ENCODE measurements around the gene CD82. TPM values are rescaled to one million over a fixed set of nuclear protein-coding genes. Genes with fewer than 3 reads are reported as not detected.

Gene CD82
- total RNA-seq, 1 donor from 2014 or later, result 79.9 TPM

GRCh38 chr11:44574610-44575287 lies 9.3 kb downstream of the CD82 start:
- no peak for DNase-seq (ENCODE audit: extremely low read depth, low read depth, low spot score)

DNA sequence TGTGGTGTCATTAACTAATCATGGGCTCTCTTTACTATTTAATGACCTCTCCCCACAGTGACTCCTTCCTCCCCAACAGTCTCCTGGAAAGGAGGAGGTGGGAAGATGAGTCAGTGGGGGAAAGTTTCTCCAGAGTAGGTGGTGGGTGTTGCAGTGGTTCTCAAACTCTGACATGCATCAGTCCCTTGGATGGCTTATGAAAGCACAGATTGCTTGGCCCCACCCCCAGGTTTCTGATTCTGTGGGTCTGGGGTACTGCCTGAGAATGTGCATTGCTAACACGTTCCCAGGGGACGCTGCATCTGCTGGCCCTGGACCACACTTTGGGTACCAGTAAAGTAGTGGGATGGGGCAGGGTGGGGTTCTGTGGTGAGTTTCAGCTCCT lies 9.8 kb downstream of the CD82 start:
- no peak for DNase-seq (ENCODE audit: extremely low read depth, low read depth, low spot score)

GRCh38 chr11:44575962-44576361 lies 10.5 kb downstream of the CD82 start:
- no peak for DNase-seq (ENCODE audit: extremely low read depth, low read depth, low spot score)

DNA sequence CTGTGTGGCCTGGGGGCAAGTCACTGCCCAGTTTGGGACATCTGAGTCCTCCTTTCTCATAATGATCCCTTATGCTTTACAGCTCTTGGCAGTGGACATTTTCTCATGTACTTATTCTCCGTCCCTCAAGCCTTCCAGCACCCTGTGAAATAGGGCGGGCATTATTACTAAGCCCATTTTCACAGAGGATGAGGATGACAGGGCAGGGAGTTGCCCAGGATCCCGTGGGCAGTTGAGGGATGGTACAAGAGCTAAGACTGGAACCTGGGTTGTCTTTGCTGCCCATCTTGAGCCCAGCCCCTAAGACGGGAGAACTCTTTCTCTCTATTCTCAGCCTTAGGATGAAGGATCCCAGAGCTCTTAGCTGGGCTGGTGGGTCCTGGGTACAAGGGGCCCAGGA lies 11.2 kb downstream of the CD82 start:
- DNase-seq (ENCODE audit: extremely low read depth, low read depth, low spot score), result no peak

GRCh38 chr11:44577231-44577830 lies 11.9 kb downstream of the CD82 start:
- no peak for DNase-seq (ENCODE audit: extremely low read depth, low read depth, low spot score)

- DNase-seq (ENCODE audit: extremely low read depth, low read depth, low spot score), result no peak
Measured at GRCh38 chr11:44578279-44578678, 12.8 kb downstream of the CD82 start.

GRCh38 chr11:44579302-44579761 lies 13.9 kb downstream of the CD82 start:
- no peak for DNase-seq (ENCODE audit: extremely low read depth, low read depth, low spot score)

DNA sequence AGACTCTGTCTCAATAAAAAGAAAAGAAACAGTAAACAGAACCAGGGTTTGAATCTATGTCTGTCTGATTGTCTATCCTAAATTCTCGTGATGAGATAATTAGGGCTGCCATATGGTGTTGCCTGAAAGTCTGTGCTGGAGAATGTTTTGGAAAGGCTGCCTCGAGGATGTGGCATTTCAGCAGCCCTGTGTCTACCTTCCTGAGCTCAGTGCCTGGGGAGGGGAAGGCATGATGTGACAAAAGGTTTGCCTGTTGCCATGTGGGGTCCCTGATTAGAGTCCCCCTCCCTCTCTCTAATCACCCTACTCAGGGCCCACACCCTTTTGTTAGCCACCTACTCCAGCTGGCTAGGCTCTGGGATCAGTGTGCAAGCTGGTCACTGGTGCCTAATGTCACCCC lies 15.2 kb downstream of the CD82 start:
- no peak for DNase-seq (ENCODE audit: extremely low read depth, low read depth, low spot score)

GRCh38 chr11:44581246-44581645 lies 15.8 kb downstream of the CD82 start:
- no peak for DNase-seq (ENCODE audit: extremely low read depth, low read depth, low spot score)

DNA sequence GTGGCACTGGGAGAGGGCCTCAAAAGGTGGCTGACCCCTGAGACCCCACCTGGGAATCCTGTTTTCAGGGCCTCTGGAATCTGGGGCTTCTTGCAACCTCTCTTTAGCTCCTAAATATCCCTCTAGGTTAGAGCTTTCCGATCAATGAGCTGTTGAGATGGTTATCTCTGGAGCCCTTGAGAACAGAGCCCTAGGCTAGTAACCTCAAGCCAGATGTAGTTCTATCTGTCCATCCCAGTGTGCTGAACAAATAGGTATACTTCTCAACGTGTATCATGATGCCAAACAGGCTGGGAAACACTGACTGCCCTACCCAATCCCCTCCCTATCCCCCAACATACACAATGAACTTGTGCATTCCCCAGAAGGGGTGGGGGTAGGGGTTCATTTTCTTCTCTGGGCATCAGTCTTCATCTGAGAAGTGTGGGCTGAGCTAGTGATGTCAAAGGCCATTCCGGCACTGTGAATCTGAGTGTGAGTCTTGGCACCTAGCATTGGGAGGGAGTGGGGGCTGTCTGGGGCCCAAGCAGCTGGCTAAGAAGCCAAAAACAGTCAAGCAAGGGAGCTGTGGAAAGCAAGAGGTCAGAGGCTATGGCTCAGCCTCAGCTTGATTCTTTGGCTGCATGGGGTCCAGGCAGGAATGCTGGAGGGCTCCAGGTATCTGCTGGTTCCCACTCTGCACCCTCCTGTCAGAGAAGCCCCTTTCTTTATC lies 17.3 kb downstream of the CD82 start:
- DNase-seq (ENCODE audit: extremely low read depth, low read depth, low spot score), result no peak

- DNase-seq (ENCODE audit: extremely low read depth, low read depth, low spot score), result no peak
Measured at GRCh38 chr11:44583353-44583669, 17.8 kb downstream of the CD82 start.

GRCh38 chr11:44585421-44585820 lies 20.0 kb downstream of the CD82 start:
- DNase-seq (ENCODE audit: extremely low read depth, low read depth, low spot score), result no peak

DNA sequence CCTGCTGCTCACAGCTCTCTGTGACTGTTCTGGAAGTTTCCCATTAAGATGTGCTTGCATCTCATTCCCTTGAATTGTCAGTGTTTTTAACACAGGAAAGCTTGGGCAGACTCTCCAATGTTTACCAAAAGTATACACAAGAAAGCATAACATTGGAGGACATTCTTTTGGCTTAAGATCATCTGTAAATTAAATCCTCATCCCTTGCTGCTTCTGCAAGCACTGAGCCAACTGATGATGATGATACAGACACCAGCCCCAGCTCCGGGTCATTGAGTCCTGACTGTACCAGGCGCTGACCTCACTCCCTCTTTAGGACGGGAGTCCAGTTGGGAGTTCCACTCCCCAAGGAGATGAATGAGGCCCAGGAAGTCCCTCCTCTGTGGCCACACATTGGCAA lies 23.8 kb downstream of the CD82 start:
- no peak for DNase-seq (ENCODE audit: extremely low read depth, low read depth, low spot score)

GRCh38 chr11:44590769-44591168 lies 25.3 kb downstream of the CD82 start:
- no peak for DNase-seq (ENCODE audit: extremely low read depth, low read depth, low spot score)

DNA sequence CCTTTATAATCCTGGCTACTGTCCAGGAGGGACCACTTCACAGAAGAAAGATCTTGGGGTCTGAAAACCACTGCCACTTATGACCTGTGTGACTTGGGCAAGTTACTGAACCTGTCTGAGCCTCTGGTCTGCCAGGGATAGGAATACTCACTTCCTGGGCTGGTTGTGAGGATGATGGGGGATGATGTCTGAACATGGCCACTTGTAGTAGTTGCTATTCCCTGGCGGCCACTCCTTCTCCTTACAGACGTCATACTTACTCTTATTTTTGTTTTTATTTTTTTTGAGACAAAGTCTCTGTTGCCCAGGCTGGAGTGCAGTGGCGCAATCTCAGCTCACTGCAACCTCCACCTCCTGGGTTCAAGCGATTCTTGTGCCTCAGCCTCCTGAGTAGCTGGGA lies 26.1 kb downstream of the CD82 start:
- DNase-seq (ENCODE audit: extremely low read depth, low read depth, low spot score), result no peak

DNA sequence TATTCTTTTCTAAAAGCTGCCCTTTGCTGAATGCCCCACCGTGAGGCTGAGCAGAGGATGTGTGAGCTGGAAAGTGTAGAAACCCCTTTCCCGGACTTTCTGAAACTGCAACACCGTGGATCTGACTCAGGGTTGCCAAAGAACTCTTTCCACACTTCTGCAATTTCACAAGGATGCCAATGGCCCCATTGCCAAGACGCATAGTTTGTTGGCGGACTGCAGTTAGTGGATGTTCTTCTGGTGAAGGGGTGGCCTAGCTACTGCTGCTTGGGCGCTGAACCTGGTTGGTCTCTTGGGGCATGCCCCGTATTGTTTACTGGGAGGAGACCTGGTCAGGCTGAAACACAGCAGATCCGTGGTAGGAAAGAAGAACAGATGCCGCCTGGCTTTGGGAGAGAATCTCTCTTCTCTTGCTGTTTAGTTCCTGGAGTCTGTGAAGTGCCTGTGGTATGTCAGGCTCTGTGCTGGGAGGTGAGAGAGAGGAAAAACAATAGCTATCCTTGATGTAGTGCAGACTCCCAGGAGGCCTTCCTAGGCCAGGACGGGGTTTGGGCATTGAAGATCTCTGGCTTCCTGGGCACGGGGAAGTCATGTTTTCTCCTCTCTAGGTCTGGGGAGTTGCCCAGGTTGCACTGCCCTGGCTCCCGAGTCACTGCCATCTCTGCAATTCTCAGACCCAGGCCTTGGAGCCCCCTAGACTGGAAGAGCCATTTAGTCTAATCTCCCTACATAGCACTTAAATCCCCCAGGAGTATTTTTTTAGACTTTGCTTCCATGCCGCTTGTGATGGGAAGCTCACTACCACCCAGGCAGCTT lies 26.9 kb downstream of the CD82 start:
- no peak for DNase-seq (ENCODE audit: extremely low read depth, low read depth, low spot score)

DNA sequence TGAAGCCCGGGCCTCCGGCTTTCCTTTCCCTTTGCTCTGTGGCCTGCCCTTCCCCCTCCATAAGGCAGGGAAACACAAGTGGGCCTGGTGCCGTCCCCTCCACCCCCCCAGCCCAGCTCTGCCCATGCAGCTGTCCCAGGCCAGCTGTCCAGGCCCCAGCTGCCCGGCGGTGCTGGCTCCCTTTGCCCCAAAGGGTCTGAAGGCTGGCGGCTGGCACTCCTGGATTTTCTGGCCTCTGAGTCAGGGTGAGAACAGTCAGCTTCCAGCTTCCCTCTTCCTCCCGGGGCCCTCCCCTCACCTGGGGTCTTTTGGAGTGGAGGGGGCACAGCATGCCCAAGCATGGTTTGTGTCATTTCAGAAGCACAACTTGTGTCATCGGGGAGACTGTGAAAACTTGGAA lies 27.8 kb downstream of the CD82 start:
- no peak for DNase-seq (ENCODE audit: extremely low read depth, low read depth, low spot score)

- no peak for DNase-seq (ENCODE audit: extremely low read depth, low read depth, low spot score)
Measured at GRCh38 chr11:44595006-44595405, 29.5 kb downstream of the CD82 start.

DNA sequence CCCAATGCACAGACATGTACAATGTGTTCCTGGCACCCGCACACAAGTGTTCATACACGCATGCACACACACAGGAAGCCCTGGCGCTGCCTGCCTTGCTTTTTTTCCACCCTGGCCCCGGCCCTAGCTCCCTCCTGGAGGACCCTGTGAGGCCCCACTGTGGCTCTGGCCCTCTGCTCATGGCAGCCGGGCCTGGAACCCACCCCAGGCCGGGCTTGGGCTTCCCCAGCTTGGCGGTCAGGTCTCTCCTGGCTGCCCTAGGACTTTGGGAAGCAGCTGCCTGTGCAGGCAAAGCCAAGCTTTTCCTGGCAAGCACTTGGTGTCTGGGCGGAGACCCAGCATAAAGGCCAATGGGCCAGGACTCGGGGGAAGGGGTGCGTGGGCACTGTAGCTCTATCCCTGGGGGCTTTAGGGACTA lies 30.5 kb downstream of the CD82 start:
- no peak for DNase-seq (ENCODE audit: extremely low read depth, low read depth, low spot score)

- no peak for DNase-seq (ENCODE audit: extremely low read depth, low read depth, low spot score)
Measured at GRCh38 chr11:44596525-44597276, 31.2 kb downstream of the CD82 start.

All from glomerular endothelial cell (primary cell).